ENCODE measurements around the gene RIC8A. TPM values are rescaled to one million over a fixed set of nuclear protein-coding genes. Genes with fewer than 3 reads are reported as not detected.

Gene RIC8A
- total RNA-seq, 1 donor from 2014 or later = 95.5 TPM

- no peak for DNase-seq
- Mint-ChIP-seq H3K4me1 (ENCODE audit: low read depth, unreplicated experiment) (peaks cover 9% of the 10 kb centered on the region), H3K9me3 (ENCODE audit: unreplicated experiment) (peaks cover 4% of the 10 kb centered on the region), H3K27ac (ENCODE audit: unreplicated experiment) (no peak overlapping the region), H3K4me3 (ENCODE audit: unreplicated experiment) (peak overlapping the region; percentile 9), H3K36me3 (ENCODE audit: unreplicated experiment) (no peaks in the 10 kb centered on the region), H3K27me3 (ENCODE audit: unreplicated experiment) (peaks cover 9% of the 10 kb centered on the region)
- no peak for TF ChIP-seq CTCF (IDR thresholded peaks at IDR 0.05; ENCODE audit: partially characterized antibody, unreplicated experiment)
These were observed 14.7 kb downstream of the RIC8A start for GRCh38 chr11:221998-222789.

- TF ChIP-seq CTCF (IDR thresholded peaks at IDR 0.05; ENCODE audit: partially characterized antibody, unreplicated experiment) = no peak
- no peaks in the 10 kb centered on the region for H3K36me3 Mint-ChIP-seq (ENCODE audit: unreplicated experiment)
- no peak for DNase-seq
- no peak overlapping the region for H3K4me3 Mint-ChIP-seq (ENCODE audit: unreplicated experiment)
- peaks cover 11% of the 10 kb centered on the region for H3K27me3 Mint-ChIP-seq (ENCODE audit: unreplicated experiment)
- peaks cover 9% of the 10 kb centered on the region for H3K4me1 Mint-ChIP-seq (ENCODE audit: low read depth, unreplicated experiment)
- H3K9me3 Mint-ChIP-seq (ENCODE audit: unreplicated experiment) = peaks cover 4% of the 10 kb centered on the region
- peak overlapping the region; percentile 15 for H3K27ac Mint-ChIP-seq (ENCODE audit: unreplicated experiment)
These were observed 15.7 kb downstream of the RIC8A start for GRCh38 chr11:223026-223789.

- peaks cover 9% of the 10 kb centered on the region for H3K4me1 Mint-ChIP-seq (ENCODE audit: low read depth, unreplicated experiment)
- TF ChIP-seq CTCF (IDR thresholded peaks at IDR 0.05; ENCODE audit: partially characterized antibody, unreplicated experiment) = no peak
- H3K36me3 Mint-ChIP-seq (ENCODE audit: unreplicated experiment) = no peaks in the 10 kb centered on the region
- peaks cover 4% of the 10 kb centered on the region for H3K9me3 Mint-ChIP-seq (ENCODE audit: unreplicated experiment)
- H3K4me3 Mint-ChIP-seq (ENCODE audit: unreplicated experiment) = no peak overlapping the region
- H3K27me3 Mint-ChIP-seq (ENCODE audit: unreplicated experiment) = peaks cover 11% of the 10 kb centered on the region
- no peak for DNase-seq
- H3K27ac Mint-ChIP-seq (ENCODE audit: unreplicated experiment) = no peak overlapping the region
These were observed 16.4 kb downstream of the RIC8A start for GRCh38 chr11:223884-224283.

- peaks cover 4% of the 10 kb centered on the region for H3K9me3 Mint-ChIP-seq (ENCODE audit: unreplicated experiment)
- peaks cover 9% of the 10 kb centered on the region for H3K4me1 Mint-ChIP-seq (ENCODE audit: low read depth, unreplicated experiment)
- no peak for DNase-seq
- H3K36me3 Mint-ChIP-seq (ENCODE audit: unreplicated experiment) = no peaks in the 10 kb centered on the region
- peaks cover 8% of the 10 kb centered on the region for H3K27me3 Mint-ChIP-seq (ENCODE audit: unreplicated experiment)
- no peak for TF ChIP-seq CTCF (IDR thresholded peaks at IDR 0.05; ENCODE audit: partially characterized antibody, unreplicated experiment)
- no peak overlapping the region for H3K4me3 Mint-ChIP-seq (ENCODE audit: unreplicated experiment)
- H3K27ac Mint-ChIP-seq (ENCODE audit: unreplicated experiment) = no peak overlapping the region
These were observed 16.9 kb downstream of the RIC8A start for GRCh38 chr11:224424-224823.
